Suprapubic skin (tissue), 4 donors: ENCODE results near the gene PTPN20.
"Not testable (repeated sequence)": the region's sequence is repeated elsewhere in the genome, so short reads cannot be mapped to it uniquely, and the experiment has no call there.

Experiments
- CTCF ChIP-seq, 2 donors: fragments of 200-600 bp in 1 of 2; fragments of 450-650 bp in 1 of 2; sonication (generic) in 1 of 2; IDR thresholded peaks; one replicate each; pipeline ENCODE4 v1.5.1; 2016 to 2019; ENCODE audit warnings: antibody characterized with exemption in 2 of 2, mild to moderate bottlenecking in 1 of 2, moderate library complexity in 1 of 2
- POLR2A ChIP-seq, 2 donors: fragments of 450-650 bp; IDR thresholded peaks; one replicate each; pipeline ENCODE4 v1.6.1; 2017; ENCODE audit warnings: antibody characterized with exemption in 2 of 2, mild to moderate bottlenecking in 2 of 2, moderate library complexity in 2 of 2
- POLR2AphosphoS5 ChIP-seq, 3 donors: sonication (generic); formaldehyde crosslinking; IDR thresholded peaks; one replicate each; pipeline ENCODE4 v1.6.1; 2017; ENCODE audit warnings: antibody characterized with exemption in 3 of 3

DNA sequence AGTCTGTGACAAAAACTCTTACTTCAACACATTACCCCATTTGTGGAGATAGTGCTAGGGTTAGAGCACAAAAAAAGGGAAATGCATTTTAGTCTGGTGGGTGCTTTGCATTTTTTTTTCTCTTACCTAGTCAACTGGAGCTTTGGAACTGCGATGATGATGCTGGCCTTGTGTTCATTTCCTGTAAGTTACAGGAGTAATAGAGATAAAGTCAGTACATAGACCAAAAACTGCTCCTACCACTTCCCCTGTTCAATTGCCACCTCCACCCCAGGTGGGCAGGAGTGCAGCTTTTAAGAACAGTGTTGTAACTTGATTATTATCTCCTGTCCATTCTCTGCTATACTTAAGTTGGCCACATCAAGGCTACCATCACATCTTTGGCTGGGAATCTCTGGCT lies 29.9 kb downstream of the PTPN20 start:
- TF ChIP-seq POLR2A, CTCF, POLR2AphosphoS5 (IDR thresholded peaks at IDR 0.05): not testable (repeated sequence)
